NCI-H345 treated with DMSO at 0.1 percent for 48 hours (cell line): ENCODE data around the gene ZC3H12D.
"Not testable (repeated sequence)": the region's sequence is repeated elsewhere in the genome, so short reads cannot be mapped to it uniquely, and the experiment has no call there.

Experiments used
- DNase-seq: peaks from one replicate; lab custom pipeline; 2025; ENCODE audit not compliant: unreplicated experiment; lab: John Stamatoyannopoulos, UW

The ZC3H12D gene

GRCh38 chr6:149484733-149485700 is at the start of gene ZC3H12D:
ZC3H12D (minus strand) TSS chr6:149485014; CDS start chr6:149474543, 10,471 bp downstream.
- DNase-seq: no peak

DNA sequence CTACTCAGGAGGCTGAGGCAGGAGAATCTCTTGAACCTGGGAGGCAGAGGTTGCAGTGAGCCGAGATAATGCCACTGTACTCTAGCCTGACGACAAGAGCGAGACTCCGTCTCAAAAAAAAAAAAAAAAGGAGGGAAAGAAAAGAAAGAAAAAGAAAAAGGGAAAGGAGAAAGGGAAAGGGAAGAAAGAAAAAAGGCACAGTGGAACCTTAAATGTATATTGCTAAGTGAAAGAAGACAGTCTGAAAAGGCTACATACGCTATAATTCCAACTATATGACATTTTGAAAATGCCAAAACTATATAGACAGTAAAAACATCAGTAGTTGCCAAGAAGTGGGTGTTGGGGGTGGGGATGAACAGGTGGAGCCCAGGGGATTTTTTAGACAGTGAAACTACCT is 44.8 kb upstream of the ZC3H12D start:
- no peak for DNase-seq

DNA sequence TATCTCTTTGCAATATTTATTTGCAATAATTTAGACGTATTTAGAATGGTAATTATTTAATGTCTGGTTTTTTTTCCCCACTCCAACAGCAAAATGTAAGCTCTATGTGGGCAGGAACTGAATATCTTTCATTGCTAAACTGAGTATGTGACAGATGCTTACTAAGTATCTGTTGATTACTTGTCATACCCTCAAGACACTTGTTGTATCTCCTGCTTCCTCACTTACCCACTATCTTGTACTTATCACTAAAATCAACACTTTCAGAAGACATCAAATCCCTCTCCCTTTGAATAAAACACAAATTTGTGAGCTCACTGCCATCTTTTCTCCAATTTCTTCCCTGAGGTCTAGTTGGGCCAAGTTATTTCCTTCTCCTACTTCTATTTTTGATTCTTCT is 30.7 kb upstream of the ZC3H12D start:
- no peak for DNase-seq

DNA sequence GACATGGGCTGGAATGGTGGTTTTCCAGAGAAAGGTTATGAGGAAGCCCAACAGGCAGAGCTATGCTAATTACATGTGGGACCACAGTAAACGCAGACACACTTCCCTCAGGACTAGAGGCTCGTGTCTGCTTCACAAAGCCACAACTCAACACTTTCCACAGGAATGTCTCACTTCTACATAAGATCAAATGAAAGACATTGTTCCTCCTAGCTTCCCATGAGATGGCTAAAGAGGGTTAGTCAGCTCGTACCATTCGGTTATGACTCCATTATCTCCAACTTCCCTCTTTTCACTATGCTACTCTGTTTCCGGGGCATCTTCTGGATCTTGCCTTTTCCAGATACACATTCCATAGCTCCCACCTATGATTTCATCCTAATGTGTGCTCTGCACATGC is 29.1 kb upstream of the ZC3H12D start:
- DNase-seq: no peak

DNA sequence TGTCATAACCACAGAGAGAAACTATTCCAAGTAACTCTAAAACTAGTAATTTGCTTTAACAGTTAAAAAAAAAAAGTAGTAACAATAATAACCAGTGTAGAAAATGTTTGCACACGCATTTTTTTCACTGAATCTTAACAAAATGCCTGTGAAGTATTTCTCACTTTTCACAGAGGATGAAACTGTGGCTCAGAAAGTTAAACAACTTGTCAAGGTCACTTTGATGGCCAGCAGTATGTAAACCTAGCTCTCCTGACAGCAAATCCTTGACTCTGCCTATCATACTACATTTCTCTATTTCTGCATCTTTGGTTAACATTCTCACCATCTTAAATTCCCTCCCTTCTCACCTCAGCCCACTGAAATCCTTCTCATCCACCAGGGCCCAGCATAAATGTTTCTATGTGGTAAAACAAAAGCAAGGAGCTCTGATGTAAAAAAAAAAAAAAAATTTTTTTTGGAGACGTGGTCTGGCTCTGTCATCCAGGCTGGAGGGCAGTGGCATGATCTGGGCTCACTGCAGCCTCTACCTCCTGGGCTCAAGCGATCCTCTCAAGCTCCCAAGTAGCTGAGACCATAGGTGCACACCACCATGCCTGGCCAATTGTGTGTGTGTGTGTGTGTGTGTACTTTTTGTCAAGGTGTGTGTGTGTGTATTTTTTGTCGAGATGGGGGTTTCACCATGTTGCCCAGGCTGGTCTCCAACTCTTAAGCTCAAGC is 26.1 kb upstream of the ZC3H12D start:
- DNase-seq: no peak

DNA sequence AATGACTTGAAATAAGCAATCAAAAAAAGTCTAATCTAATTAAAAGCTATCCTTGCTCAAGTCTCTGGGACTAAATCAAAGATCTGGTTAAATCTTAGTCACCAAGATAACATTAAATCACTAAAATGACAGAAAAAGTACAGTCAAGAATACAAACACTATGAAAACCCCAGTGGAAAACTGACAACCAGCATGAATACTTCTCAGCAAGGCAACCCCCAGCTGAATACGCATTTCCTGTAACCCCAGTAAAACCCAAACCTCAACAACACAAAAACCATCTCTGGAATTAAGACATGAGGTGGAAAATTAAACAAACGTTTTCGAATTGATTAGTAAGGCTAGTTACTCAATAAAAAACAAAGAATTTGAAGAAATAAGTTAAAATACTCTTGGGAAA is 23.7 kb upstream of the ZC3H12D start:
- DNase-seq: no peak

DNA sequence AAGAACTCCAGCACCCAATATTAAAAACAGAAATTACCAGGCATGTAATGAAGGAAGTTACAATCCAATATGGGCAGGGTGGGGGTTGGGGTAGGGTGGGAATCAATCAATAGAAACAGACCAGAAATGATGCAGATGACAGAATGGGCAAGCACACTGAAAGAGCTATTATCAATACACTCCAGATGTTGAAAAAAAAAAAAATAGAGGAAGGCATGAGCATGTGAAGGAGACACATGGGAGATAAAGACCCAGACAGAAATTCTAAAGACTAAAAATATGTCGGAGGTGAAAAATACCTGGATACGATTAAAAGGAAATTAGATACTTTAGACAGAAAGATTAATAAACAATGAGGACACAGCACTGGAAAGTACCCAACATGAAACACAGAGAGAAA is 19.1 kb upstream of the ZC3H12D start:
- DNase-seq: no peak

GRCh38 chr6:149503276-149503675 is 18.5 kb upstream of the ZC3H12D start:
- DNase-seq: no peak

DNA sequence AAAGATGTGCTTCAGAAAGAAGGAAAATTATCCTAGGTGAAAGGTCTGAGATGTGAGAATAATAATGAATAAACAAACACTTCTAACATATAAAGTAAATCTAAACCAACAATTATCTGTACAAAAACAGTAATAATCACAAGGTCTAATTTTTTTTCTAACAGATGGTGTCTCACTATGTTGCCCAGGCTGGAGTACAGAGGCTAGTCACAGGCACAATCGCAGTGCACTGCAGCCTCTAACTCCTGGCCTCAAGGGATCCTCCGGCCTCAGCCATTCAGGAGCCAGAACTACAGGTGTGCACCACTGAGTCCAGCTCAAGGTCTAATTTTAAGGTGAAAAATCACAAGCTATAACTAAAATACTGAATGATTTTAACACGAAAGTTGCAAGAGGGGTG is 17.0 kb upstream of the ZC3H12D start:
- no peak for DNase-seq

GRCh38 chr6:149501201-149501600 is 16.4 kb upstream of the ZC3H12D start:
- no peak for DNase-seq

DNA sequence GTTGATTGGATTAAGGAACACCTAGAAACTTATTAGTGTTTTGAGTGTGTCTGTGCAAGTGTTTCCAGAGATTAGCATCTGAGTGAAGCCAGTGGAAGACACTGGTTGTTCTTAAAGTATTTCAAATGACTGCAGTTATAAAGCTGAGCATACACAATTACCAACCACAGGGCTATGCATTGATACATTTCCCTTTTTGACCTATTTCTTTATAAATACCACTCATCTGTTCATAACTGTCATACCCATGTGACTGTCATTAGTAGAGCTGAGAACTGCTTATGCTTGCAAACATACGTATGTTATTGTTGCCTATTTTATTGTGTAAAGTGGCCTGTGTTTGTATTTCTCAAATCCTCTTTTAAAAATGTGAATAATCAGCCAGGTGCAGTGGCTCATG is 15.3 kb upstream of the ZC3H12D start:
- DNase-seq: no peak

DNA sequence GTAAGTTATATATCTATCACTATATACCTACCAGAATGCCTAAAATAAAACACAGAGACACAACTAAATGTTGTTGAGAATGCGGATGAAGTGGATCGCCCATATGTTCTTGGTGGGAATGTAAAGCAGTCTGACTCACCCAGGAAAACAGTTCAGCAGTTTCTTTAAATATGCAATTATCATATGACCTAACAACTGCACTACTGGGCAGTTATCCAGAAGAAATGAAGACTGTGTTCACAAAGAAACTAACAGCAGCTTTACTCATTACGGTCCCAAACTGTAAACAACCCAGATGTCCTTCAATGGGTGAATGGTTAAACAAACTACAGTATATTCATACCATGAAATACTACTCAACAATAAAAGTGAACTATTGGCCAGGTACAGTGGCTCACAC is 14.3 kb upstream of the ZC3H12D start:
- no peak for DNase-seq

- no peak for DNase-seq
These were observed 12.6 kb upstream of the ZC3H12D start for GRCh38 chr6:149497365-149497764.

DNA sequence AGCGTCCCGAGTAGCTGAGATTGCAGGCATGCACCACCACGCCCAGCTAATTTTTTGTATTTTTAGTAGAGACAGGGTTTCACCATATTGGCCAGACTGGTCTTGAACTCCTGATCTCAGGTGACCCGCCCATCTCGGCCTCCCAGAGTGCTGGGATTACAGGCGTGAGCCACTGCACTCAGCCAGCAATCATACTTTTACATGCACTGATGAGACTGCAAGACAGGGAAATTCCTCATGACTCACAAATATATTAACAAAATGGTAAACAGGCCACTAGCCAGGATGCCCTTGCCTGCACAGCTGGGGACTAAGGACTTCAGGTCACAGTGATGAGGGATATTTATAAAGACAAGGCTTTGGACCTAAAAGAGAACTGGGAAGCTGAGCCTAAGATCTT is 11.8 kb upstream of the ZC3H12D start:
- DNase-seq: not testable (repeated sequence)

DNA sequence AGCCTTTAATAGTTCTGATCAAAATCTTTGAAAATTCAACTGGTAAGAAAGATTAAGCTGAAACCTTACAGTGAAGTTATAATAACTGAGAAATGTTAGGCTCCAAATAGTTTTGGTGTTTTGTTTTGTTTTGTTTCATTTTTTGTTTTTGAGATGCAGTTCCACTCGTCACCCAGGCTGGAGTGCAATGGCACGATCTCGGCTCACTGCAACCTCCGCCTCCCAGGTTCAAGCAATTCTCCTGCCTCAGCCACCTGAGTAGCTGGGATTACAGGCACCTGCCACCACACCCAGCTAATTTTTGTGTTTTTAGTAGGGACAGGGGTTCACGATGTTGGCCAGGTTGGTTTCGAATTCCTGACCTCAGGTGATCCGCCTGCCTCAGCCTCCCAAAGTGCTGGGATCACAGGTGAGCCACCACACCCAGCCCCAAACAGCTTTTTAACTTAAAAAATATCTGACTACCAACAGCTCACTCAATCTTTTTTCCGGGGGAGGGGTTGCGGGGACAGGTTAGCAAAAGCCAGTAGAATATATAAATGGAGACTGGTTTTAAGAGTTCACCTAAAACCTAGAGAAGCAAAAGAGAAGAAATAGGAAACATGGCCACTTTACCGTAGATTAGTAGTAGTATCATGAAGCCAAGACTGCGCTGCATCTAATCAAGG is 10.7 kb upstream of the ZC3H12D start:
- not testable (repeated sequence) for DNase-seq

- DNase-seq: not testable (repeated sequence)
These were observed 10.0 kb upstream of the ZC3H12D start for GRCh38 chr6:149494810-149495209.

DNA sequence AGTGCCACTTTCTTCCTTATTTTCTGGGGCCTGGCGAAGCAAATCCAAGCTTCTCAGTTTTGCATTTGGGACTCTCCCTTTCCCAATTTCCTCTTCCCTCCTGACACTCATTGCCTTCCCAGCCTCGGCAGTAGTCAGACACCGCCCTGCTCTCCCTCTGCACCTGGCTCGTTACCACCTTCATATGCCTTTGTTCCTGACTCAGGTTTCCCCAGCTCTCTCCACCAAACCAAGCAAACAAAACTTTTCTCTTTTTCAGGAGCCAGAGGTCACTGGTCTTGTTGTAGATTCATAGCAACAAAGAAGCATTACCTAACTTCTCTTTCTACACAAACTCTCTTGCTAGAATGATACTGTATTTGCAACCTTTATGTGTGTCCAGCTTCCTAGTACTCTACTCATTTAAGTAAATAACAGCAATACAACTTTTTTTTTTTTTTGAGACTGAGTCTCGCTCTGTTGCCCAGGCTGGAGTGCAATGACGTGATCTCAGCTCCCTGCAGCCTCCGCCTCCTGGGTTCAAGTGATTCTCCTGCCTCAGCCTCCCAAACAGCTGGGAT is 9.0 kb upstream of the ZC3H12D start:
- no peak for DNase-seq

DNA sequence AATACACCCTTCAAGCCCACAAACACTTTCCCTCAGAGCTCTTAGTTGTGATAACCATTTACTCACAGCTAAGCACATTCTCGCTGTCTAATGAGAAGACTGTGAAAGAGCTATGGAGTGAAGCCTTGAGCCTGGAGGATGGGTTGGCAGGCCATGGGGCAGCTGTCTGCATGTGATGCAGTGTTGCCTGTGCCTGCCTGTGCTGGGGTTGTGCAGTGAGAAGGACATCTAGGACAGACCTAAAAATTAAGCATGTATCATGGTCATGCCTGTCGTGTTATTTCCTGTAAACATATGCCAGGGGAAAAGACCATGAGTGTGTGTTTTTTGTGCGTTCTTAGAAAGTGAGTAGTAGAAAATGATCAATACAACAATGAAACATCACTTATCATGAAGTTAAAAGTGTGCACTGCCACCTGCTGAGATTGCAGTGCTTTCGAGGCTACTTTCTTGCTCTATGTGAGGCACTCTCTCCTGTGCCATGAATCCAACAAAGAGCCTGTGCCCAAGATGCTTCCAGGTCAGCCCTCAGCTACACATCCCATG is 8.1 kb upstream of the ZC3H12D start:
- no peak for DNase-seq

- no peak for DNase-seq
These were observed 5.2 kb upstream of the ZC3H12D start for GRCh38 chr6:149489967-149490366.

DNA sequence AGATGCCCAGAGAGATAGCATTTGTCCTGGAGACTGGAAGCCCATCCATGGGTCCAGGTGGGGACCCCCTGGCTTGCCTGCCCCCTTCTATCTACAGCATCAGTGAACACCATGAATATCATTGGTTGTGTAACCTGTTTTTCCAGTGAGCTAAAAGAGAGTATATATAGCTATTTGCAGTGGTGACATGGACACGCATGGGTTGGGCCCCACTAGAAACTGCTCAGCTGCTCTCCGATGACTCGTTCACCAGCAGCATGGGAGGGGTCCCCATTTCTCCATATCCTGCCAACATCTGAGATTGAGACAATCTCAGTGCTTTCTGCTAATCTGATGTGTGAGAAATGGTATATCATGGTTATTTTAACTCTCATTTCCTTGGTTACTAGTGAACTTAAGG is 4.0 kb upstream of the ZC3H12D start:
- no peak for DNase-seq

- no peak for DNase-seq
These were observed 2.5 kb upstream of the ZC3H12D start for GRCh38 chr6:149487316-149487715.
